HG03575 (cell line): ENCODE results near the gene PEAK1.

Experiments used
- ATAC-seq: cut with Tn5 transposase; IDR thresholded peaks from one replicate; pipeline ENCODE4 v1.9.1; 2021; ENCODE audit not compliant: unreplicated experiment, insufficient number of reproducible peaks, low FRiP score; ENCODE audit errors: extremely low read depth

The PEAK1 gene

GRCh38 chr15:77336006-77336405, 83.9 kb downstream of the PEAK1 start:
- no peak for ATAC-seq

GRCh38 chr15:77335298-77335697, 84.6 kb downstream of the PEAK1 start:
- no peak for ATAC-seq

GRCh38 chr15:77333166-77333565, 86.7 kb downstream of the PEAK1 start:
- ATAC-seq = no peak

GRCh38 chr15:77329202-77329601, 90.7 kb downstream of the PEAK1 start:
- no peak for ATAC-seq

GRCh38 chr15:77327844-77328529, 91.9 kb downstream of the PEAK1 start:
- no peak for ATAC-seq

- ATAC-seq = no peak
Measured at GRCh38 chr15:77327168-77327567, 92.7 kb downstream of the PEAK1 start.

- no peak for ATAC-seq
Measured at GRCh38 chr15:77326366-77326765, 93.5 kb downstream of the PEAK1 start.

GRCh38 chr15:77312523-77312922, 107.4 kb downstream of the PEAK1 start:
- no peak for ATAC-seq

- no peak for ATAC-seq
Measured at GRCh38 chr15:77311618-77312398, 108.1 kb downstream of the PEAK1 start.

- ATAC-seq = no peak
Measured at GRCh38 chr15:77311020-77311419, 108.9 kb downstream of the PEAK1 start.

GRCh38 chr15:77309392-77309791, 110.5 kb downstream of the PEAK1 start:
- no peak for ATAC-seq

GRCh38 chr15:77305953-77306352, 114.0 kb downstream of the PEAK1 start:
- no peak for ATAC-seq

- ATAC-seq = no peak
Measured at GRCh38 chr15:77296773-77297337, 123.0 kb downstream of the PEAK1 start.

GRCh38 chr15:77295446-77295845, 124.5 kb downstream of the PEAK1 start:
- no peak for ATAC-seq

GRCh38 chr15:77292969-77293558, 126.8 kb downstream of the PEAK1 start:
- no peak for ATAC-seq

- ATAC-seq = no peak
Measured at GRCh38 chr15:77291107-77291506, 128.8 kb downstream of the PEAK1 start.

- no peak for ATAC-seq
Measured at GRCh38 chr15:77287385-77287784, 132.5 kb downstream of the PEAK1 start.

GRCh38 chr15:77285057-77285997, 134.6 kb downstream of the PEAK1 start:
- no peak for ATAC-seq

- no peak for ATAC-seq
Measured at GRCh38 chr15:77282333-77282732, 137.6 kb downstream of the PEAK1 start.
